ENCODE measurements around the gene RNF212B.
A peak's percentile ranks its signal among the peaks of the same experiment; 100 is the strongest.

The RNF212B gene

DNA sequence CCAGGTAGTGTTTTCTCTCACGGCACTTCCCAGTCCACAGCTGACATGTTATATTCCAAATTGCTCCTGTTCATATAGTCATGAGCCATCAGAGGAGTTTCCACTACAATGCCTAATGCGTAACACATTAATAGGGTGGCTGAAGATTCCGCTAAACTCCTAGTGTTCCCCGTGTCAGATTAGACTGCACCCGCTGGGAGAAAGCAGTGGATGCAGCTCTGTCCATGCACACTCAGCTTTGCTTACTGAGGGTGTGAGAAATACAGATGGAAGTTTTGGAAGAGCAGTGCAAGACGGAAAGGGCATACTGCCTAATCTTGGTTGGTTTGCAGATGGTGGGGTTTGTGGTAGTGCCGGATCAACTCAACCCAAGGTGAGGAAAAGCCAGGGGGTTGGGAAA is 59.4 kb downstream of the RNF212B start:
- no peak for DNase-seq

DNA sequence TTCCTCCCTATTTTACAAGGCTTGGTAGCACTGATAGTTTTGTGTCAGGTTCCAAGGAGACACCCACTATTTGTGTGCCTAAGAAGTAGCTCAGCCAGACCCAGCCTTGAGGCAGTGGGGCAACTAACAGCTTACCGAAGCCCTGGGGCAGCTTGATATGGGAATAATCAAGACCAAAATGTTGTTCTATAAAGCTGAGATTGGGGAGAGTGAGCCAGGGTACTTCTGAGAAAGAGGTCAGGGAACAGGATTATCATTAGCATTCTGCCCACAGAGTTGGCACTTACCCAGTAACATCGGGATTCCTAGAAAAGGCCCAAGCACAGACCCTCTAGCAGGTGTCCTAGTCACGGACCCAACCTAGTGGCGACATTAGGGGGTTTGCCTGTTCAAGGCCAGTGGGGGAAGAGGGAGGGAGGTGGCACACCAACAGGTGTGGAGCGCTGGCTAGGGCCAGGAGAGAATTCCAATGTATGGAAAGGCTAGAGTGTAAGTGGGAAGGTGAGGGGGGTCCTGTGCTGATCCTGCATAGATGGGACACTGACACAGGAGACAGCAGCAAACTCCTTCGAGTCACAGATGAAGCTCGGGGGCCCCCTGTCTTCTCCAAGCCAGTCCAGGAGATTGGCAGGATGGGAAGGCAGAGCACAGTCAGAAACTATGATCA is 60.0 kb downstream of the RNF212B start:
- DNase-seq: no peak

DNA sequence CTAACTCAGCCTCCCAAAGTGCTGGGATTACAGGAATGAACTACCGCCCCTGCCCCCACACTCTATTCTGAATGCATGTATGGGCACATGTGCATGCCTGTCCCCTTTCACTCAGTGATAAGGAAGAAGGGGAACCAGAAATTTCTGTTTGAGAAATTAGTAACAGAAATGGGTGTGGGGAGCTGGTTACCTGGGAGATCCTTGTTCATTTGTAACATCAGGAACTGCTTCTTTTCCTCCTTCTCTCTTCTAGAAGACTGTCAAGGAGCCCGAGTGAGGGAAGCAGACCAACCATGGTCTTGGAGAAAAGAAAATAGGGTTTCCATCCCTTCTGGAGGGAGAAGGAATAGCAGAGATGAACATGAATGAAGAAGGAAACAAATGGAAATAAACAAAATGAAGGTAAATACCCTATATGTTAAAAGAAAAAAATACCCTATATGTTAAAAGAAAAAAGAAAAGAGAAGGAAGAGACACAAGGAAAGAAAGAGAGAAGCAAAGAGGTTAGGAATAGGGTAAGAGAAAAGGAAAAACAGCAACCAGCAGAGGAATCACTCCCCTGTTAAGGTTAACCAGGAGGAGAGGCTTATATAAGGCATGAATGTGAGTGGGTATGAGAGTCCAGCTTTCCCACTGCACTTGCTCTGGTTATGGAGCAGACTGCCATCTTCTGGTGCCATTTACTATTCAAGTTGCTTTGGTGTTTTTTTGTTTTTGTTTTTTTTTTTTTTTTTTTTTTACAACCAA is 61.6 kb downstream of the RNF212B start:
- peak; percentile 54 for DNase-seq

DNA sequence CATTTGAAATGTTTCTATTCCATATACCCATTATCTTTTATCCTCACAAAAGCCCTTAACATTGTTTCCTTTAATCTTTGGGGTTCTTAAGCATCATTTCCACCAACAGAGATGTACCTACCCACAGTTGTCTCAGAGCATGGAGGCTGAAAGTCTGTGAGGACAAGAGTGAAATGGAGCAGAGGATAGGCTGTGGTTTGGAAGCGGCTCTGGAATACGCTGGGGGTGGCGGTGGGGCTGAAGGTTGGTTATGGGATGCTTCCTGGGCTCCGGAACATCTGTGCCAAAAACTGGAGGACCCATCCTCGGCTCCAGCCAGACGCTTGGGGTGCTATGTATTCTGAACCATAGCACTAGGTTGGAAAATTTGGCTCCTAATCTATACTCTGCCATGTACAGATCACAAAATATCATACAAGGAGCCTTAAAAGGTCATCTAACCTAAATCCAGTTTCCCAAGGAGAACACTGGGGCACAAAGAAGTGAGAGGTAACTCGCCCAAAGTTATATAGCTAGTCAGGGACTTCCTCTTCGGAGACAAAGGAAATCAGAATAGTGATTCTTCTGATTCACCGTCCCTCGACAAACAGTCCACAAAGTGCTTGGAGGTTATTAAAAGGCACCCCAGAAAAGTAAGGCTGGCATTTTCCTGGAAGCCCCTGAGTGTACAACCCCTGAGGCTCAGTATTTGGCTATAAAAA is 62.4 kb downstream of the RNF212B start:
- DNase-seq: no peak

DNA sequence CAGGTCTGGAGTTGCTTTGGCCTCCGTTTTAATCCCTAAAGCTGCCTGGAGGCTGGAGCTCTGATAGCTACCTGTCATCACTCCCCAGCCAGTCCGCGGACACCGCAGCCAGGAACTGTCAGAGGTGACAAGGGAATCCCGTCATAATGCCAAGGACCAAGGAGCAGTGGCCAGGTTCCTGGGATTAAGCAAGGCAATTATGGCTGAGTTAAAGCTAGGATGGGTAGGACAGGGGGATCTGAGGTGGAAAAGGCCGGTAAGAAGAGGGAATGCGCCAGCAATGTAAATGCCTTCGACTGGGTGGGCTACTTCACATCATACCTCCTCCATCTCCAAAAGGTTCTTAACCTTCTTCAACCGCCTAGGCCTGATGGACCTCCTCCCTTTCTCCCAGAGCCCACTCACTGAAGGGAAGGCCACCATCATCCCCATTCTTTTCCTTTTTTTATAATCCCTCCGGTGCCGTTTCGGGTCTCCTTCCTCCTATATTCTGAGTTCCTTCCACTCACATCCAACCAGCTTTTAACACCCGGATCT is 63.0 kb downstream of the RNF212B start:
- peak; percentile 43 for DNase-seq

DNA sequence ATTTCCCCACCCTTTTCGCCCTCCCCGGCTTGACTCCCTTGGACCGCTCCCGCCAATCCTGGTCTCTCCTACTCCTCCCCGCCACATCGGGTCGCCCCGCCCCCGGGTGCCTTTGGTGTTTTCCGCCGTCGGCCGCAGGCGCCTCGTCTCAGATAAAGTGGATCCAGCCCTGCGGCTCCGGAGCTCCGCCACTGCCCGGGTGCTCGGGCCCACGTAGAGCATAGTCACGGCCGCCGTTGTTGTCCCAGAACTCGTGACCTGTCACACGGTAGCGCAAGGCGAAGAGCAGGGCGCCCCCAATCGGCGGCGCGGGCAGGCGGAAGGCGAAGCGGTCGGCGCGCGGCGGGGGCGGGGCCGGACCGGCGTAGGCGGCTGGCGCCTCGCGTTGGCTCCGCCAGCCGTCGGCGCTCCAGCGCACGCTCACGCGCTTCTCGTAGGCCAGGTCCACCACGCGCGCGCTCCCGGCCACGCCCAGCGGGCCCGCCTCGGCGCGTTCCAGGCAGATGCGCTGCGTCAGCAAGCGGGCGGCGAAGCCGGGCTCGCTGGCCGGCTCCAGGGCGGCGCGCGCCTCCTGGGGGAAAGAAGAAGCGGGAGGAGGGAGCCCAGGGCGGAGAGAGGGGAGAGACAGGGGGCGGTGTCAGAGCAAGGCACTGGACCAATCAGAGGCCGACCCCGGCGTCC is 63.7 kb downstream of the RNF212B start:
- DNase-seq: peak; percentile 98

DNA sequence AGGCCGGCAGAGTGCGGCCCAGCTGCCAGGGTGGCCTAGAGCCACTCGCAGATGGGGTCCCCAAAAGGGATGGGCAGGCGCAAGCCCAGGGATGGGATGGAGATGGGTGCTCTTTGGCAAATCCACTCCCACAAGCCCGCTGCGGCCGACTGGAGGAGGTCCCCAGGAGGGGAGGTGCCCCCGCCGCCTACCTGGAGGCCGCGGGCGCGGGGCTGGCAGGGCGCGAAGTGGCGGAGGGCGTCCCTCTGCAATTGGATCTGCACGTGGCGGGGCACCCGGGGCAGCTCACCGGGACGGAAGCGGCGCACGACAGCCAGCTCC is 64.2 kb downstream of the RNF212B start:
- no peak for DNase-seq

DNA sequence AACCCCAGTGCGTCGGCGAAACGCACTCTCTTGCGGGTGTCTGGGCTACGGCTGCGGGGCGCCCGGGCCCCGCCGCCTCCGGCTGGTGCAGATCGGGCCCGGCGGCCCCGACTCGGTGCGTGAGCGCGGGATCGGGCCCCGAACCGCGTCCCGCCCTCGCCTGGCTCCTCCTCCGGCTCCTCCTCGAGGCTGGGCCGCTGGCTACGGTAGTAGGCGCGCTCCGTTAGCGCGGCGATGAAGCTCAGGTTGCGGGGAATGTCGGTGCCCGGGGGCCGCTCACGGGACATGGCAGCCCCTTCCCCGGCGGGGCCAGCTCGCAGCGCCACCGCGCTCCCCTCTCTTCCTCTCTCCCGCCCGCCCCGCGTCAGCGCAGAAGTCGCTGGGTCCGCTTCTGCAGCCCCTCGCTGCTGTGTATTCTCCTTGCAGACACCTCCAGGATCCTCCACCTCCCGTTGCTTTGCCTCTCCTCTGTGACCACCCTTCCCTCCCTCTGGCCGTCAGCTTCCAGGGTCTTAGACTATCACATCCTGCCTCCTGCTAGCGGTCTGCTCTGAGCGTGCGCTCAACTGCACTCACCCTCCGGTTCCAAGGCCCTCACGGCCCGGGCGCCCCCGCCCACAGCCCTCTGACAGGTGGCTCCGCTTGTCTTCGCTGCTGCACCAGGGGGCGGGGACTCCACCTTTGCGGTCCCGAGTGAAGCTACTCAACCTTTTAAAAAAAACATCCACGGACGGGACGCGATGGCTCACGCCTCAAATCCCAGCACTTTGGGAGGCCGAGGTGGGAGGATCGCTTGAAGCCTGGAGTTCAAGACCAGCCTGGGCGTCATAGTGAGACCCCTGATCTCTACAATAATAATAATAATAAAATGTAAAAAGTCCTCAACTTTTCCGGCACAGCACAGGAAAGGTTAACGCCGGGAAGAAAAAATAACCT is 64.8 kb downstream of the RNF212B start, which contains the start of gene PPP1R3E:
Gene PPP1R3E, minus strand, starts transcription at position 570 of the 936 bp plus-strand sequence. Its CDS starts 283 bp downstream, at position 287.
- peak; percentile 89 for DNase-seq

DNA sequence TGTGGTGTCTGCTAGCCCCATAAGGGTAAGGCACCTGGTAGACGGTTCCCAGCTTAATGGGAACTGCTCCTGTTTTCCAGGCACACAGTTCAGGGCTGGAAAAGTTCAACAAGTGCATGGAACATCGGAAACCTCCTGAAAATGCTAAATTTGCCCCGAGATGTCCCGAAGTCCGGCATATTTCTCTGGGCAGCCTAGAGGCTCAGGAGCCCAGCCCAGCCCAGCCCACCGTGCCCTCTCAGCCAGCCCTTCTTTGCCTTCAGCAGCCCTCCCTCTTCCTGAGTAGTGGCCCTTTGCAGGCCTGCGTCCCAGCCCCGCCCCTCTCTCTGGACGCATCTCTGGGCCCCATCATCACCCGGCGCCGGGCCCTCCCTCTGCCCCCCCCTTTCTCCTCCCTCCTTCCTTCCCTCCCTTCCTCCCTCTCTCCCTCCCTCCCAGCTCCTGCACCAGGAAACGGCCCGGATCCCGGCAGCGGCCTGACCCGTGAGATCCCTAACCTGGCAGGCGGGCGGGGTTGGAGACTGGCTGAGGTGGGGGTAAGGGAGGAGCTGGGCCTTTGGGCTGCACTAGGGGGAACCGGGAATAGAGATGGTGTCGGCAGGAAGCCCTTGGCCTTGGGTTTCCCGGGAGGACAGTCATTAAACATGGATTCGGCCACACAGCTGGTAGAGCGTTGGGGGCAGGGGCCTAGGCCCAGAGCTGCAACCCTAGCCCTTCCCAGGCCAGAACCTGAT is 68.8 kb downstream of the RNF212B start, which contains the start of gene BCL2L2:
Gene BCL2L2, plus strand, starts transcription at position 422 of the 734 bp plus-strand sequence. CDS start 935 bp downstream, outside the sequence.
- peak; percentile 94 for DNase-seq

DNA sequence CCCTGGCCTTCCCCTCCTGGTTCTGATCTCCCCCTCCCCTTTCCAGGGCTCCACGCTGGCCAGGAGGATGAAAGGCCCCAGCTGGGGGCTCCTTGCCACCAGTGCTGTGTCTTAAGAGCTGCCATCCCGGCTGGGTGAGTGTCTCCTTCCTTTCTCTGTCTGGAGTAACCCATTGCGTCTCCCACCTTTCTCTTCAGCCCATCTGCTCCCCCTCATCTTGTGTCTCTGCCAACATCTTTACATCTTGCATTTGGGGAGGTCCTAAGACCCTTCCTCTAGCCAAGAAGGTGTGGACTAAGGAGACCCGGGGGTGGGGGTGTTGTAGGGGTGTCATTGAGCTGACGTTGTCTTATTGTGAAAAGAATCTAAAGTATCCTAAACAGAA is 69.4 kb downstream of the RNF212B start:
- peak; percentile 52 for DNase-seq

DNA sequence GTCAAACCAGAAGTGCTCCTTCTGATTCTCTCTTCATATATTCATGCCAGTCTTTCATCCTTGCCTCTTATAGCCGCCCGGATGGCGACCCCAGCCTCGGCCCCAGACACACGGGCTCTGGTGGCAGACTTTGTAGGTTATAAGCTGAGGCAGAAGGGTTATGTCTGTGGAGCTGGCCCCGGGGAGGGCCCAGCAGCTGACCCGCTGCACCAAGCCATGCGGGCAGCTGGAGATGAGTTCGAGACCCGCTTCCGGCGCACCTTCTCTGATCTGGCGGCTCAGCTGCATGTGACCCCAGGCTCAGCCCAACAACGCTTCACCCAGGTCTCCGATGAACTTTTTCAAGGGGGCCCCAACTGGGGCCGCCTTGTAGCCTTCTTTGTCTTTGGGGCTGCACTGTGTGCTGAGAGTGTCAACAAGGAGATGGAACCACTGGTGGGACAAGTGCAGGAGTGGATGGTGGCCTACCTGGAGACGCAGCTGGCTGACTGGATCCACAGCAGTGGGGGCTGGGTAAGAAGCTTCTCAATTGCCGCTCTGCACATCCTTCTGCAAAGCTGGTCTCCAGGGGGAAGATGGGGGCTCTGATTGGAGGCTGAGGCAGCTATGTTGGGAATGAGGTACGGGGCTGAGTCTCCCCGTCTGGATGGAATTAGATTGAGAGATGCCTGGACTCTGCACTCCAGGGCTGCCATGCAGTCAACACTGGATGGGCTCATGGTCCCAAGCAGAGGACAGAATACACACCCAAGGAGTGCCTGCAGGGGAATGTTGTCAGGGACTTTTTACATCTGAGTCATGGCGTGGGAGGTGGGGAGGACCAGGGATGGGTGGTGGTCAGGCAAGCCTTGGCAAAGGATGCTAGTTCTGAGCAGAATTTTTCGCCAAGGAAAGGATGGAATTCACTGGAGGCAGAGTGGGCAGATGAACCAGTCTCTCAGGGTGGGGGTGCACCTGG is 70.2 kb downstream of the RNF212B start:
- no peak for DNase-seq

DNA sequence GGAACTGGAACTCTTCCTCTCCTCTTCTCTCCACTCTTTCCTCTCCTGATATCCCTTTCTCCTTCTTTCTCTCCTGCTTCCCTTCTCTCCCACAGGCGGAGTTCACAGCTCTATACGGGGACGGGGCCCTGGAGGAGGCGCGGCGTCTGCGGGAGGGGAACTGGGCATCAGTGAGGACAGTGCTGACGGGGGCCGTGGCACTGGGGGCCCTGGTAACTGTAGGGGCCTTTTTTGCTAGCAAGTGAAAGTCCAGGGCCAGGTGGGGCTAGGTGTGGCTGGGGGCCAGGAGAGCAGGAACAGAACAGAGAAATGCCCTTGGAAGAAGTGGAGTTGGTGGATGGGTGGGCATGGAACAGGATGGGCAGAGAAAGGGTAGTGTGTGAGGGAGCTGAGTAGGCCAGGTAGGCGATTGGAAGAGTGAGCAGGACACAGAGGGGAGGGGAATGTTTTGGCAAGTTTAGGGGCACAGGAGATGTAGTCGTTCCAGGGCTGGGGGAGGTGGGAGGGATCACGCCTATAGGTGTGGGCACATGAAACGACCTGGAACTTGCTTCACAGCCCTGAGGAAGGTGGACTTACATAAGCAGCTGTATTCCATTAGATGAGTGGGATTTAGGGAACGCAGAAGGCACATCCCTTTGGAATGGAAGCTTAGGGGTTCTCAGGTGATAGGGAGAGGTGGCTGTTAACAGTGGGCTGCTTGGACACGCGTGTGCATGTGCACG is 71.1 kb downstream of the RNF212B start:
- no peak for DNase-seq

DNA sequence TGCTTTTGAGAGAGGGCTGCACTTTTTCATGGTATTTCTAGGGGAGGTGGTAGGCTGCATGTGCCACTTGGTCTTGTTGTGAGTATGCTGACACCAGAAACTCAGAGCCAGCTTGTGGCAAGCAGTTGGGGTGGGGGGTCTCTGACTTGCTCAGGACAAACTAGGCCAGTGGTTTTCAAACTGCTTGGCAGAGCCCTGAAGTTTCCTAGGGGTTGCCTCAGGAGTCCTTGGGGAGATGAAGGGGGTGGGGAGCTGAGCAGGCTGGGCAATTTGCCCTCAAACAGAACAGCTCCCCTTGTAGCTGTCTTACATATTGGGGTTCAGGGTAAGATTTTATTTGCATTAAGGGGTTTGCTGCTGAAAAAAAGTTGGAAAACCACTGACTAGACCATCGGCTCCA is 72.8 kb downstream of the RNF212B start:
- DNase-seq: no peak

DNA sequence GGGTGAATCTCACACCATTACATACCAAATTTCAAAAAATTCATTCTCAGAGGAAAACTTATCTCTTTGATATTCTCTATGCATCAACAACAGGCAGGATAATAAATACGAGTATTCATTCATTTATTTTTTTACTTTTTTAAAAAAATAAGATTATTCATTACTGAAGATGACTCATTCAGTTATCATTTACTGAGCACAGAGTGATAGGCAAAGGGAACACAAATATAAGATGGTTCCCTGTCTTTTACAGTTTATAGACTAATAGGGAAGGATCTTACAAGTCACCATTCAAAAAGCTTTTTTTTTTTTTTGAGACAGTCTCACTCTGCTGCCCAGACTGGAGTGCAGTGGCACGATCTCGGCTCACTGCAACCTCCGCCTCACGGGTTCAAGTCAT is 78.6 kb downstream of the RNF212B start:
- DNase-seq: no peak

DNA sequence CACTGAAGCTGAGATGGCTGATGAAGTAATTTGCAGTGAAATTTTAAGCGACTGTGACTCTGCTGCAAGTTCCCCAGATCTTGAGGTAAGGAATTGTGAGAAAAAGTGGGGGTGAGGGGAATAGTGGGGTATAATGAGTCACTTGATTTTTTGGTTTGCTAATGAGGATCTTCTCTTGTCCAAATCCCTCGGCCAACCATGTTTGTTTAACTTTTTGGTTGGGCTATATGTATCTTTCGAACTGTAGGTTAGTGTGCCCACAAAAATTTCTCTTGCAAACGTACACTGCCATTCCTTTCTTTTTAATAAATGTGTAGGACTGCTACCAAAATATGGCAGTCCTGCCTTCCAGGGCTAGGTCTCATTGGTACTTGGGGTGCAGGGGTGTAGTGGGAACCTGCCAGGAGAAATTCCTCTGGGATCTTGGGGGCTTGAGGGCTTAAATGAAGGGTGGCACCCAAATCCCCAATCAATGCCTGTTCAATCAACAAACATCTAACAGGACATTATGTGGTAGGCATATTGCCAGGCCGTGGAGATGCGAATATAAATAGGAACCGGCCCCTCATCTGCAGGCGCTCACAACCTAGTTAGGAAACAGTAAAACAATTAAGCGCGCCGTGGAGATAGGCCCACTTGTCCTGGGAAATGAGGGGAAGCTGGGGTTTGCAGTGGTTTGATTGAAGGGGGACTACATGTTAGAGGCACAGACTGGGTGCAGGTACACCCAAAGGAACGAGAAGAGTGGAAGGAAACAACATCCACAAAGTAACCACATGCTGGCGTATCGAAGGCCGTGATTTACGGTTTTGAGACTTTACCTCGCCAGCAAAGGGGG is 82.2 kb downstream of the RNF212B start:
- no peak for DNase-seq

DNA sequence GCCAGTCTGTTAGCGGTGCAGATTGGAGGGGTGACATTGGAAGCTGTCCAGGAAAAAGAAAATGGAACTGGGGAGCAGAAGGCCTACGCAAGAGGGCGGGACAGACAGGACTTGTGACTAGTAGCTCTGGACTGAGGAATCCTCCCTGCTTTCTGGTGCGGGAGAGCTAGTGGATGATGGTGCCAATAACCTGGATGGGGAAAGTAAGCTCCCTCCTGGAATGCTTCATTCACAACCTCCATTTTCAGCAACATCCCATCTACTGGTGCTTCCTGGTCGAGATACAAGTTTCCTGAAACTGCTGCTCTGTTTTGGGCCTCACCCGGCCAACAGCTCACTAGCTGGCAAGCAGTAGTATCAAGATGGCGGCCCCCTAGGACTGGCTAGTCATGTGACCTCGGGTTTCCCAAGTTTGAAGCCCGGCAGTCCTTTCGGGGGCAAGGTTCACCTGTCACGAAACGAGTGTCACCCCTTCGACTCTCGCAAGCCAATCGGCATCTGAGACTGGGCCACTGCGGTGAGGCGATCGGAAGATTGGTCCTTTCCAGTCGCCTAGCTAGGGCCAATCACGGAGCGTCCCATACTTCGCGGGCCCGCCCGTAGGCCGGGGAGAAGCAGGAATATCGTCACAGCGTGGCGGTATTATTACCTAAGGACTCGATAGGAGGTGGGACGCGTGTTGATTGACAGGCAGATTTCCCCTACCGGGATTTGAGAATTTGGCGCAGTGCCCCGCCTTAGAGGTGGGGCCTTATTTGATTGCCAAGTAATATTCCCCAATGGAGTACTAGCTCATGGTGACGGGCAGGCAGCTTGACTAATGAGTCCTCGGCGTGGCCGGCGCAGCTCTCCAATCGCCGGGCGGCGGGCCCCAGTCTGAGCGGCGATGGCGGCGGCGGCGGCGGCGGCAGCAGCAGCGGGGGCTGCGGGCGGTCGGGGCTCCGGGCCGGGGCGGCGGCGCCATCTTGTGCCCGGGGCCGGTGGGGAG is 83.1 kb downstream of the RNF212B start, which contains the start of gene PABPN1:
Gene PABPN1, plus strand, starts transcription at position 874 of the 988 bp plus-strand sequence. Its CDS starts 13 bp downstream, at position 887.
- DNase-seq: peak; percentile 99

Measured in DMS53 (cell line).